Measurements from ENCODE around the gene ABCD2.

Gene ABCD2

DNA sequence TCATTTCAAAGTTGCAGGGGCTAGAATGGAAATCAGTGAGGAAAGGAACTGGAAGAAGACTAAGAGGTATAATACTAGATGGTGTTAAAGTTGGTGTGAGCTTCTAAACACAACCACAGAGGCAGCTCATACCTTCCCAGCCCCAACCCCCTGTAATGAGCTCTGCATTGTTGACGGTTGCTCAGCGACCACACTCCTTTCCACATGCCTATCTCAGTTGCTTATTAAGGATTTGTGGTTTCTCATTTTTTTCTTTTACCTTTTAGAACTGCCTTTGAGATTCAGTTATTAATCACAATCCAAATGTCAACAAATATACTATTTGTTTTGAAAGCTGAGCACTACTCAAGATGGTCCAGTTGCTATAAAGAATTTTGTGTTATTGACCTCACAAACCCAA lies 114.6 kb downstream of the ABCD2 start:
- Histone ChIP-seq H3K4me1 (ENCODE audit: control insufficient read depth, insufficient read depth, low read length) (no peaks in the 10 kb centered on the region), H3K9me3 (ENCODE audit: control insufficient read depth, insufficient read depth, low read depth, low read length) (no peaks in the 10 kb centered on the region), H3K4me3 (ENCODE audit: low read depth, low read length) (no peak overlapping the region), H3K36me3 (ENCODE audit: control insufficient read depth in 2 of 2, insufficient read depth in 1 of 2, low read length in 2 of 2) (no peaks in the 10 kb centered on the region), H3K27ac (ENCODE audit: extremely low read depth, low read depth, low read length) (no peak overlapping the region)
- ChIA-PET POLR2A (no interaction called here), CTCF (interaction anchor here (0.6 kb wide), 1 partner anchor 258 kb away, joined by 3 read pairs; no protein-coding TSS in a partner anchor)
- TF ChIP-seq ZNF658 (tag by site-specific recombination; IDR thresholded peaks at IDR 0.05) (no peak), TRIM28 (IDR thresholded peaks at IDR 0.05; ENCODE audit: borderline replicate concordance, low read length) (no peak), ZNF292 (tag by site-specific recombination; IDR thresholded peaks at IDR 0.05; ENCODE audit: borderline replicate concordance, low read depth) (no peak), KLF1 (tag by site-specific recombination; IDR thresholded peaks at IDR 0.05) (no peak), ZNF138 (tag by site-specific recombination; IDR thresholded peaks at IDR 0.05; ENCODE audit: borderline replicate concordance) (no peak), ZNF654 (tag by site-specific recombination; IDR thresholded peaks at IDR 0.05; ENCODE audit: low read depth) (no peak)

- H3K36me3 ChIP-seq (ENCODE audit: control insufficient read depth in 2 of 2, insufficient read depth in 1 of 2, low read length in 2 of 2) = no peaks in the 10 kb centered on the region
- H3K27ac ChIP-seq (ENCODE audit: extremely low read depth, low read depth, low read length) = no peak overlapping the region
- H3K9me3 ChIP-seq (ENCODE audit: control insufficient read depth, insufficient read depth, low read depth, low read length) = no peaks in the 10 kb centered on the region
- TF ChIP-seq ZNF214 (tag by site-specific recombination; IDR thresholded peaks at IDR 0.05; ENCODE audit: borderline replicate concordance) (no peak), HOXD13 (CRISPR knock-in tag; IDR thresholded peaks at IDR 0.05; ENCODE audit: borderline replicate concordance) (no peak), ZNF423 (tag by site-specific recombination; IDR thresholded peaks at IDR 0.05) (no peak), ZNF202 (tag by site-specific recombination; IDR thresholded peaks at IDR 0.05; ENCODE audit: borderline replicate concordance) (no peak), ZNF76 (tag by site-specific recombination; IDR thresholded peaks at IDR 0.05; ENCODE audit: borderline replicate concordance, low read depth) (no peak), ZNF19 (tag by site-specific recombination; IDR thresholded peaks at IDR 0.05; ENCODE audit: low read depth) (no peak), KLF1 (tag by site-specific recombination; IDR thresholded peaks at IDR 0.05) (no peak), ZSCAN16 (tag by site-specific recombination; IDR thresholded peaks at IDR 0.05) (no peak), ZNF174 (tag by site-specific recombination; IDR thresholded peaks at IDR 0.05) (no peak), ZNF133 (tag by site-specific recombination; IDR thresholded peaks at IDR 0.05) (no peak), ZNF280D (tag by site-specific recombination; IDR thresholded peaks at IDR 0.05) (no peak)
- TF ChIP-seq, protein P1, sequence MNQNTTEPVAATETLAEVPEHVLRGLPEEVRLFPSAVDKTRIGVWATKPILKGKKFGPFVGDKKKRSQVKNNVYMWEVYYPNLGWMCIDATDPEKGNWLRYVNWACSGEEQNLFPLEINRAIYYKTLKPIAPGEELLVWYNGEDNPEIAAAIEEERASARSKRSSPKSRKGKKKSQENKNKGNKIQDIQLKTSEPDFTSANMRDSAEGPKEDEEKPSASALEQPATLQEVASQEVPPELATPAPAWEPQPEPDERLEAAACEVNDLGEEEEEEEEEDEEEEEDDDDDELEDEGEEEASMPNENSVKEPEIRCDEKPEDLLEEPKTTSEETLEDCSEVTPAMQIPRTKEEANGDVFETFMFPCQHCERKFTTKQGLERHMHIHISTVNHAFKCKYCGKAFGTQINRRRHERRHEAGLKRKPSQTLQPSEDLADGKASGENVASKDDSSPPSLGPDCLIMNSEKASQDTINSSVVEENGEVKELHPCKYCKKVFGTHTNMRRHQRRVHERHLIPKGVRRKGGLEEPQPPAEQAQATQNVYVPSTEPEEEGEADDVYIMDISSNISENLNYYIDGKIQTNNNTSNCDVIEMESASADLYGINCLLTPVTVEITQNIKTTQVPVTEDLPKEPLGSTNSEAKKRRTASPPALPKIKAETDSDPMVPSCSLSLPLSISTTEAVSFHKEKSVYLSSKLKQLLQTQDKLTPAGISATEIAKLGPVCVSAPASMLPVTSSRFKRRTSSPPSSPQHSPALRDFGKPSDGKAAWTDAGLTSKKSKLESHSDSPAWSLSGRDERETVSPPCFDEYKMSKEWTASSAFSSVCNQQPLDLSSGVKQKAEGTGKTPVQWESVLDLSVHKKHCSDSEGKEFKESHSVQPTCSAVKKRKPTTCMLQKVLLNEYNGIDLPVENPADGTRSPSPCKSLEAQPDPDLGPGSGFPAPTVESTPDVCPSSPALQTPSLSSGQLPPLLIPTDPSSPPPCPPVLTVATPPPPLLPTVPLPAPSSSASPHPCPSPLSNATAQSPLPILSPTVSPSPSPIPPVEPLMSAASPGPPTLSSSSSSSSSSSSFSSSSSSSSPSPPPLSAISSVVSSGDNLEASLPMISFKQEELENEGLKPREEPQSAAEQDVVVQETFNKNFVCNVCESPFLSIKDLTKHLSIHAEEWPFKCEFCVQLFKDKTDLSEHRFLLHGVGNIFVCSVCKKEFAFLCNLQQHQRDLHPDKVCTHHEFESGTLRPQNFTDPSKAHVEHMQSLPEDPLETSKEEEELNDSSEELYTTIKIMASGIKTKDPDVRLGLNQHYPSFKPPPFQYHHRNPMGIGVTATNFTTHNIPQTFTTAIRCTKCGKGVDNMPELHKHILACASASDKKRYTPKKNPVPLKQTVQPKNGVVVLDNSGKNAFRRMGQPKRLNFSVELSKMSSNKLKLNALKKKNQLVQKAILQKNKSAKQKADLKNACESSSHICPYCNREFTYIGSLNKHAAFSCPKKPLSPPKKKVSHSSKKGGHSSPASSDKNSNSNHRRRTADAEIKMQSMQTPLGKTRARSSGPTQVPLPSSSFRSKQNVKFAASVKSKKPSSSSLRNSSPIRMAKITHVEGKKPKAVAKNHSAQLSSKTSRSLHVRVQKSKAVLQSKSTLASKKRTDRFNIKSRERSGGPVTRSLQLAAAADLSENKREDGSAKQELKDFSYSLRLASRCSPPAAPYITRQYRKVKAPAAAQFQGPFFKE (tag by site-specific recombination; IDR thresholded peaks at IDR 0.05; ENCODE audit: borderline replicate concordance) = no peak
- TF ChIP-seq, protein P2, sequence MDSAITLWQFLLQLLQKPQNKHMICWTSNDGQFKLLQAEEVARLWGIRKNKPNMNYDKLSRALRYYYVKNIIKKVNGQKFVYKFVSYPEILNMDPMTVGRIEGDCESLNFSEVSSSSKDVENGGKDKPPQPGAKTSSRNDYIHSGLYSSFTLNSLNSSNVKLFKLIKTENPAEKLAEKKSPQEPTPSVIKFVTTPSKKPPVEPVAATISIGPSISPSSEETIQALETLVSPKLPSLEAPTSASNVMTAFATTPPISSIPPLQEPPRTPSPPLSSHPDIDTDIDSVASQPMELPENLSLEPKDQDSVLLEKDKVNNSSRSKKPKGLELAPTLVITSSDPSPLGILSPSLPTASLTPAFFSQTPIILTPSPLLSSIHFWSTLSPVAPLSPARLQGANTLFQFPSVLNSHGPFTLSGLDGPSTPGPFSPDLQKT (IDR thresholded peaks at IDR 0.05; ENCODE audit: borderline replicate concordance, low read depth, low read length) = no peak
- TF ChIP-seq, protein P3, sequence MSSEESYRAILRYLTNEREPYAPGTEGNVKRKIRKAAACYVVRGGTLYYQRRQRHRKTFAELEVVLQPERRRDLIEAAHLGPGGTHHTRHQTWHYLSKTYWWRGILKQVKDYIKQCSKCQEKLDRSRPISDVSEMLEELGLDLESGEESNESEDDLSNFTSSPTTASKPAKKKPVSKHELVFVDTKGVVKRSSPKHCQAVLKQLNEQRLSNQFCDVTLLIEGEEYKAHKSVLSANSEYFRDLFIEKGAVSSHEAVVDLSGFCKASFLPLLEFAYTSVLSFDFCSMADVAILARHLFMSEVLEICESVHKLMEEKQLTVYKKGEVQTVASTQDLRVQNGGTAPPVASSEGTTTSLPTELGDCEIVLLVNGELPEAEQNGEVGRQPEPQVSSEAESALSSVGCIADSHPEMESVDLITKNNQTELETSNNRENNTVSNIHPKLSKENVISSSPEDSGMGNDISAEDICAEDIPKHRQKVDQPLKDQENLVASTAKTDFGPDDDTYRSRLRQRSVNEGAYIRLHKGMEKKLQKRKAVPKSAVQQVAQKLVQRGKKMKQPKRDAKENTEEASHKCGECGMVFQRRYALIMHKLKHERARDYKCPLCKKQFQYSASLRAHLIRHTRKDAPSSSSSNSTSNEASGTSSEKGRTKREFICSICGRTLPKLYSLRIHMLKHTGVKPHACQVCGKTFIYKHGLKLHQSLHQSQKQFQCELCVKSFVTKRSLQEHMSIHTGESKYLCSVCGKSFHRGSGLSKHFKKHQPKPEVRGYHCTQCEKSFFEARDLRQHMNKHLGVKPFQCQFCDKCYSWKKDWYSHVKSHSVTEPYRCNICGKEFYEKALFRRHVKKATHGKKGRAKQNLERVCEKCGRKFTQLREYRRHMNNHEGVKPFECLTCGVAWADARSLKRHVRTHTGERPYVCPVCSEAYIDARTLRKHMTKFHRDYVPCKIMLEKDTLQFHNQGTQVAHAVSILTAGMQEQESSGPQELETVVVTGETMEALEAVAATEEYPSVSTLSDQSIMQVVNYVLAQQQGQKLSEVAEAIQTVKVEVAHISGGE (tag by site-specific recombination; conservative IDR thresholded peaks at IDR 0.05; ENCODE audit: low read depth) = no peak
- H3K4me3 ChIP-seq (ENCODE audit: low read depth, low read length) = no peak overlapping the region
- H3K4me1 ChIP-seq (ENCODE audit: control insufficient read depth, insufficient read depth, low read length) = no peaks in the 10 kb centered on the region
- CTCF ChIA-PET = no interaction called here
- POLR2A ChIA-PET = no interaction called here
Measured at GRCh38 chr12:39503439-39503838, 116.2 kb downstream of the ABCD2 start.
